NCI-H2029 treated with DMSO at 0.1 percent for 48 hours (cell line): Measurements from ENCODE around the gene GLIPR2.
A peak's percentile ranks its signal among the peaks of the same experiment; 100 is the strongest.
"Not testable (repeated sequence)": the region's sequence is repeated elsewhere in the genome, so short reads cannot be mapped to it uniquely, and the experiment has no call there.

ENCODE experiments used
- DNase-seq: peaks from one replicate; lab custom pipeline; 2025; lab: John Stamatoyannopoulos, UW

The GLIPR2 gene

GRCh38 chr9:36163786-36164170 is 27.2 kb downstream of the GLIPR2 start:
- DNase-seq, result no peak

- DNase-seq, result no peak
These were observed 27.8 kb downstream of the GLIPR2 start for GRCh38 chr9:36164372-36164771.

- no peak for DNase-seq
These were observed 28.5 kb downstream of the GLIPR2 start for GRCh38 chr9:36164989-36165388.

- no peak for DNase-seq
These were observed 29.3 kb downstream of the GLIPR2 start for GRCh38 chr9:36165826-36166167.

GRCh38 chr9:36166168-36166927 is 29.8 kb downstream of the GLIPR2 start:
- peak; percentile 66 for DNase-seq

- DNase-seq, result no peak
These were observed 32.6 kb downstream of the GLIPR2 start, which contains the start of gene CCIN for GRCh38 chr9:36169166-36169565. TSS of gene CCIN (plus strand) at chr9:36169388. CDS start at chr9:36169503, 115 bp downstream.

GRCh38 chr9:36169708-36170107 is 33.2 kb downstream of the GLIPR2 start:
- DNase-seq, result no peak

GRCh38 chr9:36170531-36170930 is 34.0 kb downstream of the GLIPR2 start:
- no peak for DNase-seq

- DNase-seq, result no peak
These were observed 37.3 kb downstream of the GLIPR2 start for GRCh38 chr9:36173861-36174260.

- no peak for DNase-seq
These were observed 37.7 kb downstream of the GLIPR2 start for GRCh38 chr9:36174271-36174670.

GRCh38 chr9:36174731-36175130 is 38.2 kb downstream of the GLIPR2 start:
- no peak for DNase-seq

- not testable (repeated sequence) for DNase-seq
These were observed 38.7 kb downstream of the GLIPR2 start for GRCh38 chr9:36175209-36175608.

- not testable (repeated sequence) for DNase-seq
These were observed 40.0 kb downstream of the GLIPR2 start for GRCh38 chr9:36176496-36176895.

GRCh38 chr9:36177571-36177970 is 41.0 kb downstream of the GLIPR2 start:
- DNase-seq, result no peak

- DNase-seq, result not testable (repeated sequence)
These were observed 43.7 kb downstream of the GLIPR2 start for GRCh38 chr9:36180243-36180642.

- no peak for DNase-seq
These were observed 50.9 kb downstream of the GLIPR2 start for GRCh38 chr9:36187414-36187813.

- DNase-seq, result no peak
These were observed 51.7 kb downstream of the GLIPR2 start for GRCh38 chr9:36188212-36188611.

- no peak for DNase-seq
These were observed 53.4 kb downstream of the GLIPR2 start for GRCh38 chr9:36189976-36190375.

GRCh38 chr9:36190388-36191289 is 54.1 kb downstream of the GLIPR2 start, which contains the start of gene CLTA:
TSS of gene CLTA (plus strand) at chr9:36190921. CDS start at chr9:36191057, 136 bp downstream.
- peak; percentile 98 for DNase-seq

GRCh38 chr9:36191290-36191645 is 54.7 kb downstream of the GLIPR2 start:
- no peak for DNase-seq

GRCh38 chr9:36191686-36192085 is 55.2 kb downstream of the GLIPR2 start:
- no peak for DNase-seq

- no peak for DNase-seq
These were observed 55.7 kb downstream of the GLIPR2 start for GRCh38 chr9:36192196-36192595.

GRCh38 chr9:36193023-36193422 is 56.5 kb downstream of the GLIPR2 start:
- no peak for DNase-seq
